SKM-1 (cell line): ENCODE data around the gene ADGRL3.
"Not testable (repeated sequence)": the region's sequence is repeated elsewhere in the genome, so short reads cannot be mapped to it uniquely, and the experiment has no call there.

Source experiments
- DNase-seq: peaks from one replicate; lab custom pipeline; 2025; ENCODE audit not compliant: unreplicated experiment; lab: John Stamatoyannopoulos, UW

Gene ADGRL3

GRCh38 chr4:61336488-61336887 is 136.4 kb downstream of the ADGRL3 start:
- DNase-seq = no peak

GRCh38 chr4:61336916-61337315 is 136.8 kb downstream of the ADGRL3 start:
- no peak for DNase-seq

GRCh38 chr4:61342061-61342460 is 141.9 kb downstream of the ADGRL3 start:
- no peak for DNase-seq

DNA sequence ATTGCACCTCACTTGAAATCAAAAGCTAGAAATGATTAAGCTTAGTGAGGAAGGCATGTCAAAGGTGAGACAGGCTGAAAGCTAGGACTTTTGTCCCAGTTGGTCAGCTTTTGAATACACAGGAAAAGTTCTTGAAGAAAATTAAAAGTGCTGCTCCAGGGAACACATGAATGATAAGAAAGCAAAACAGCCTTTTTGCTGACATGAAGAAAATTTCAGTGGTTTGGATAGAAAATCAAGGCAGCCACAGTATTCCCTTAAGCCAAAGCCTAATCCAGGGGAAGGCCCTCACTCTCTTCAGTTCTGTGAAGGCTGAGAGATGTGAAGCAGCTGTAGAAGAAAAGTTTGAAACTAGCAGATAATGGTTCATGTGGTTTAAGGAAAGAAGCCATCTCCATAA is 150.8 kb downstream of the ADGRL3 start:
- no peak for DNase-seq

GRCh38 chr4:61356696-61357095 is 156.6 kb downstream of the ADGRL3 start:
- DNase-seq = no peak

DNA sequence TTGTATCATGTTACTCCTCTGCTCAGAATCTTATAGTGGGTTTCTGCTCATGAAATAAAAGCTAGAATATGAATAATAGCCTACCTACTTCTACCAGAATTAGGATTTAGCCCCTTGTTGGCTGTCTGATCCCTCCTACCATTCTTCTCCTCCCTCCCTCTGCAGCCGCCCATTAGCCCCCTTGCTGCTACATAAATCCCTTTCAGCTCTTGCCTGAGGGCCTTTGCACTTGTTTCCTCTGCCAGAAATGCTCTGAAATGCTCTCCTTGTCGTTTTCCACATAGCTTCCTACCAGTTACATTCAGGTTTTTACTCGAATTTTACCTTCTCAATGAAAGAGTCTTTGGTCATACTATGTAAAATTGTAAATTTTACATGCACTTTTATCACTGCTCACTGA is 159.2 kb downstream of the ADGRL3 start:
- no peak for DNase-seq

GRCh38 chr4:61372817-61373216 is 172.7 kb downstream of the ADGRL3 start:
- not testable (repeated sequence) for DNase-seq

- no peak for DNase-seq
These were observed 173.8 kb downstream of the ADGRL3 start for GRCh38 chr4:61373901-61374440.

GRCh38 chr4:61374447-61374891 is 174.3 kb downstream of the ADGRL3 start:
- DNase-seq = no peak

GRCh38 chr4:61375301-61375700 is 175.2 kb downstream of the ADGRL3 start:
- DNase-seq = no peak

- DNase-seq = no peak
These were observed 176.2 kb downstream of the ADGRL3 start for GRCh38 chr4:61376301-61376700.

DNA sequence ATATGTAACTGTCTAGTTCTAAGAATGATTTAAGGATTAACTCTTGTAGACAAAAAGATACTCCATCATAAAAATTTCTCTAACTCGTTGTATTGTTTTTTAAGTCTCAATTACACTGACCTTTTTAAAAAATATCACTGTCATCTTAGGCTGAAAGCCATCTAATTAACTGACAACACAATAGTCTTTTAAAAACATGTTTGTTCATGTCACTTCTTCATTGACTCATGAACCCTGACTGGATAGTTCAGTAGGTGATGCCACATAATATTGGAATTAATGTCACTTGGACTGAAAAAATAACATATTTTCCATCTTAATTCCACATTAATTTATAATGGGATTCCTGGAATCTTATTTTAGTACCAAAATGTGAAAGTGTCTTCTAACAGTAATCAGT is 179.3 kb downstream of the ADGRL3 start:
- no peak for DNase-seq

DNA sequence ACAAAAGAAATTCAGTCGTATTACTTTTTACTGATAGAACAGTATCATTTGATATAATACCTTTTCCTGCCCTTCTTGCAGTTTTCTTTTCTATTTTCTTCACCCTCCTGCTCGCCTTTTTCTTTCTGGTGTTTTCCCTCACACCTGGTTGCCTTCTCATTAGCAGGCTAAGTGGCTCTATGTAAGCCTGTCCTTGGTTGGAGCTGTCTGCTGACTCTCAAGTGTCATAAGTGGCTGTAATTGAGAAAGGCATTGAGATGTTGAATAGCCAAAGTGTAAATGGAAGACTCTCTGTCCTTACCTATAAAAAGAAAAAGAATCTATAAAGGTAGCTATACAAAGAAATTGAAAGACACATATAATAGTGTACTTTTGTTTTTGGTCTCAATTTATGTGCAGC is 180.7 kb downstream of the ADGRL3 start:
- no peak for DNase-seq

DNA sequence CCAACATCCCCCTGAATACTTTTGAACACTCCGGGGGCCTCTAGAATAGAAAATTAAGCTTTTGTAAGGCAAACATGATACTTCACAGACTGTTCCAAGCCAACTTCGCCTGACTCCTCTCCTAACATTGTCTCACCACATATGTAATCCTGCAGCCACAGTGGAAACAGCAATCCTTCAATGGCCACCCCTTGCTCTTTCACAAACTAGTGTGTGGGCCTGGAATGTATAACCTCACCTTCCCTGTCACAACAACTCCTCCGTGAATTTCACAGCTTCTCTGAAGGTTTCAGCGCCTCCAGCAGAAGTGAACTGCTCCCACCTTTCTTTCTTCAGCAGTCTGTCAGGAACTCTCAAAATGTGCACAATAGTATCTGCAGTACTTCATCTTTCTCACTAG is 185.1 kb downstream of the ADGRL3 start:
- DNase-seq = no peak

- DNase-seq = not testable (repeated sequence)
These were observed 187.2 kb downstream of the ADGRL3 start for GRCh38 chr4:61387372-61387771.

DNA sequence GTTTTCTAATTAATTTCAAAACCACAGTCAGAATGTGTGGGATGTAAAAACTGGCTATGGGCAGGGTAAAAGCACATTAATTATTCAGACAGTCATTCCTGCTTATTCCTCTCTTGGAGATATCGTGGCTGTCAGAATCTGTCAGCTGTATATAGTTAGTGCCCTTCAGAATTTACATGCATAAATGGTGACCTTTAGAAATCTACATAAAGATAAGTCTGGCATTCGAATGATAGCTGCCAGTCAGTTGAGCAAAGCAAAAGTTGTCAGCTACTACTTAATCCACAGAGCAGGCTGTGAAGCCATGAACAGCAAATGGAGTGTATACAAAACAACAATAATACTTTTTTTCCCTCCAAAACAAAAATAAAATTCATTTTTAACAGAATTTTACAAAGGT is 189.5 kb downstream of the ADGRL3 start:
- DNase-seq = no peak

DNA sequence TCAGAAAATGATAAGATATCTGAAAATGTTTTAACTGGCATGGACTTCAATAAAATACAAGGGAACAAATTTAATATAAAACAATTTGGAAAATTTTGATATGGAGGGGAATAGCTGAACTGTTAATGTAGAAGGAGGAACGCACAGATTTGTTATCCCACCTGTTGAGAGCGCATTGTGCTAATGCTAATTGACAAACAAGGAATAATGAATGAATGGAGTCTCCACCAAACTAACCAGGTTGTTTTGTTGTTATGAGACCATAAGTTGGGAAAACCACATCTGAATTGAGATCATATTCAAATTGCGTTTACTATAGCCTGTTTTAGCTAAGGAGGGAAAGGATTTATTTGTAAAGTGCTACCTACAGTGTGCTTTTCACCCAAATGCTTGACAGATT is 195.6 kb downstream of the ADGRL3 start:
- no peak for DNase-seq

GRCh38 chr4:61397174-61397573 is 197.0 kb downstream of the ADGRL3 start:
- peak; percentile 2 for DNase-seq

- DNase-seq = no peak
These were observed 200.4 kb downstream of the ADGRL3 start for GRCh38 chr4:61400439-61401038.

DNA sequence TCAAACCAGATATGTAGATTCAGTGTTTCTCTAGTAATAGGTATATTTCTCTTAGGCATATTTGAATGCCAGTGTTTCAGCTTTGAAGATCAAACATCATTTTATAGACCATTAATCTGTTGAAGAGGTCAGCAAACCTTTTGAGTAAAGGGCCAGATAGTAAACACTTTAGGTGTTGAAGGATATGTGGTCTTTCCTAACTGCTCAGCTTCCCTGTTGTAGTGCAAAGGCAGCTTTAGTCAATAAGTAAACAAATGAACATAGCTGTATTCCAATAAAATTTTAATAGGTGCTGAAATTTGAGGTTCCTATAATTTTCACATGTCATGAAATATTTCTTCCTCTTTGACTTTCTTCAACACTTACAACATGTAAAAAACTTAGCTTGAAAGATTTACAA is 201.6 kb downstream of the ADGRL3 start:
- no peak for DNase-seq

DNA sequence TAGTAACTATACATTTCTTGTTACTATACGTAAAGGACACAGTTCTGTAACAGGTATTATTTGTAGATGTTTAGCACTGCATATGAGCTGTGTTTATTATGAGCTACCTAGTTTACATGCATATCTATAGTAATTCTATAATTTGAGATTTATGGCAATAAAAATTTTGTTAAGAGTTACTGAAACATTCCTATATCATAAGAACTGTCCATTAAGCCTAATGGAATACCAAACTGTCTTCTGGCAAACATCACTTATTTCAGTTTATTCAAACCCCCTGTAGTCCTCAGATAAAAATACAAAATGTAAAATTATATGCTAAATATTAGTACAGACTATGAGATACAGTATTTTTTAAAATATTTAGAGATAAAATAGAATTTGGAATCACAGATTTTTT is 205.2 kb downstream of the ADGRL3 start:
- no peak for DNase-seq

- DNase-seq = no peak
These were observed 206.6 kb downstream of the ADGRL3 start for GRCh38 chr4:61406677-61407076.
